Natural killer cell (primary cell): Measurements from ENCODE around the gene LEFTY2. TPM values are rescaled to one million over a fixed set of nuclear protein-coding genes. Genes with fewer than 3 reads are reported as not detected.

Experiments used
- ATAC-seq, 3 donors: fragments of 150-1000 bp in 2 of 3; fragments of 200-7000 bp in 1 of 3; cut with Tn5 transposase; 1 replicate in 1 of 3; 2 replicates in 2 of 3; pipeline ENCODE4 v1.10.0; 2021; ENCODE audit warnings: mild to moderate bottlenecking in 2 of 3, moderate library complexity in 2 of 3
- DNase-seq, 2 donors: peaks; one replicate each; pipeline versions ENCODE4 v3.0.0 to v3.0.0-alpha.2; 2013 to 2021; ENCODE audit warnings: mixed read lengths in 1 of 2
- H3K27ac ChIP-seq: one replicate; pipeline ENCODE4 v1.5.1; 2013; ENCODE audit warnings: mild to moderate bottlenecking, low read length
- H3K27me3 ChIP-seq: one replicate; pipeline ENCODE4 v1.6.1; 2013; ENCODE audit warnings: low read length; ENCODE audit not compliant: control insufficient read depth, insufficient read depth
- H3K36me3 ChIP-seq: one replicate; pipeline ENCODE4 v1.6.1; 2013; ENCODE audit warnings: low read length; ENCODE audit not compliant: control insufficient read depth, insufficient read depth
- H3K4me1 ChIP-seq: one replicate; pipeline ENCODE4 v1.6.1; 2013; ENCODE audit warnings: low read length; ENCODE audit not compliant: control insufficient read depth, insufficient read depth
- H3K4me3 ChIP-seq: one replicate; pipeline ENCODE4 v1.5.1; 2013; ENCODE audit warnings: low read length
- H3K9me3 ChIP-seq: one replicate; pipeline ENCODE4 v1.6.1; 2013; ENCODE audit warnings: low read length; ENCODE audit not compliant: control insufficient read depth, insufficient read depth
- H3K27ac Mint-ChIP-seq, 2 donors: one replicate each; pipeline ENCODE4 v1.8.0; 2022; ENCODE audit warnings: mild to moderate bottlenecking in 2 of 2, mixed read lengths in 2 of 2, moderate library complexity in 1 of 2
- H3K27me3 Mint-ChIP-seq, 2 donors: one replicate each; pipeline ENCODE4 v1.8.0; 2022; ENCODE audit warnings: low read depth in 2 of 2, mixed read lengths in 2 of 2
- H3K36me3 Mint-ChIP-seq: one replicate; pipeline ENCODE4 v1.8.0; 2022; ENCODE audit warnings: mixed read lengths
- H3K4me1 Mint-ChIP-seq, 2 donors: one replicate each; pipeline ENCODE4 v1.8.0; 2022; ENCODE audit warnings: mixed read lengths in 2 of 2
- H3K4me3 Mint-ChIP-seq: one replicate; pipeline ENCODE4 v1.8.0; 2022; ENCODE audit warnings: mild to moderate bottlenecking, moderate library complexity, mixed read lengths
- H3K9me3 Mint-ChIP-seq, 2 donors: one replicate each; pipeline ENCODE4 v1.8.0; 2022; ENCODE audit warnings: mixed read lengths in 2 of 2
- CTCF ChIP-seq: fragments of 200-600 bp; IDR thresholded peaks from one replicate; pipeline ENCODE4 v1.8.0; 2022; ENCODE audit warnings: antibody characterized with exemption
- WGBS: methylation state at CpG from one replicate; pipeline ENCODE4 v1.1.7; 2013; ENCODE audit warnings: missing lambda C conversion rate; ENCODE audit not compliant: insufficient coverage; 5-methylcytosine and 5-hydroxymethylcytosine counted together
- intact Hi-C: fragments of 100-400 bp; cut with micrococcal nuclease; formaldehyde crosslinking; loops from one replicate; pipeline ENCODE4 v1.14.2; 2022
- total RNA-seq, 4 donors: library from RNA; stranded (reverse); fragments of 120-200 nt in 1 of 4; gene quantifications; one replicate each; pipeline versions ENCODE4 v1.2.3 to v1.2.4, GENCODE V29; 2013 to 2022

LEFTY2 gene
- total RNA-seq, 3 donors from 2014 or later (not counting 1 experiment from before 2014, with no cell fraction given): not detected

GRCh38 chr1:225911191-225912130, 29.6 kb downstream of the LEFTY2 start:
- TF ChIP-seq CTCF: peak; percentile 79
- H3K27ac ChIP-seq: no peak overlapping the region
- peak; percentile 68 to 88 for DNase-seq

GRCh38 chr1:225909477-225909876, 31.5 kb downstream of the LEFTY2 start:
- no peak for DNase-seq
- intact Hi-C loops: no loop called here
- H3K4me1 ChIP-seq: peaks cover 14% of the 10 kb centered on the region
- Mint-ChIP-seq H3K4me1 (peaks cover 9 to 10% of the 10 kb centered on the region in 2 donors), H3K27ac (no peak overlapping the region), H3K36me3 (no peaks in the 10 kb centered on the region), H3K9me3 (no peaks in the 10 kb centered on the region), H3K27me3 (no peaks in the 10 kb centered on the region), H3K4me3 (no peak overlapping the region)
- H3K27ac ChIP-seq: no peak overlapping the region
- no peaks in the 10 kb centered on the region for H3K36me3 ChIP-seq
- no peaks in the 10 kb centered on the region for H3K9me3 ChIP-seq
- TF ChIP-seq CTCF: no peak
- no peak for ATAC-seq
- no peak overlapping the region for H3K4me3 ChIP-seq
- WGBS: 92% methylated on average over 1 of the region's 1 CpG
- no peaks in the 10 kb centered on the region for H3K27me3 ChIP-seq

More at GRCh38 chr1:225911191-225912130, 29.6 kb downstream of the LEFTY2 start:
- Mint-ChIP-seq H3K4me3 (no peak overlapping the region), H3K27me3 (no peaks in the 10 kb centered on the region), H3K4me1 (peaks cover 22 to 25% of the 10 kb centered on the region in 2 donors), H3K9me3 (no peaks in the 10 kb centered on the region), H3K27ac (no peak overlapping the region), H3K36me3 (no peaks in the 10 kb centered on the region)
- WGBS: 61% methylated on average over 53 of the region's 53 CpGs
- Histone ChIP-seq H3K4me1 (peaks cover 21% of the 10 kb centered on the region), H3K4me3 (no peak overlapping the region), H3K27me3 (no peaks in the 10 kb centered on the region), H3K9me3 (no peaks in the 10 kb centered on the region), H3K36me3 (peaks cover 2% of the 10 kb centered on the region)
- ATAC-seq: peak; percentile 77 to 95 (median 93)
- intact Hi-C loops: loop anchor here (2.0 kb wide), 1 partner anchor 437 kb away; no protein-coding TSS in a partner anchor

- ATAC-seq: no peak
- 92% methylated on average over 2 of the region's 2 CpGs for WGBS
- no peak overlapping the region for H3K4me3 Mint-ChIP-seq
- Histone ChIP-seq H3K9me3 (no peaks in the 10 kb centered on the region), H3K4me3 (no peak overlapping the region), H3K27ac (no peak overlapping the region), H3K36me3 (no peaks in the 10 kb centered on the region), H3K4me1 (peaks cover 14% of the 10 kb centered on the region), H3K27me3 (no peaks in the 10 kb centered on the region)
- H3K4me1 Mint-ChIP-seq: peaks cover 9 to 10% of the 10 kb centered on the region in 2 donors
- H3K27me3 Mint-ChIP-seq: no peaks in the 10 kb centered on the region
- no peak overlapping the region for H3K27ac Mint-ChIP-seq
- intact Hi-C loops: no loop called here
- no peak for TF ChIP-seq CTCF
- H3K36me3 Mint-ChIP-seq: no peaks in the 10 kb centered on the region
- DNase-seq: no peak
- H3K9me3 Mint-ChIP-seq: no peaks in the 10 kb centered on the region
These were observed 32.2 kb downstream of the LEFTY2 start for GRCh38 chr1:225908773-225909172.
